ENCODE measurements around the gene GEMIN4. TPM values are rescaled to one million over a fixed set of nuclear protein-coding genes. Genes with fewer than 3 reads are reported as not detected.

Gene GEMIN4
- total RNA-seq, 1 donor: 8.7 TPM

DNA sequence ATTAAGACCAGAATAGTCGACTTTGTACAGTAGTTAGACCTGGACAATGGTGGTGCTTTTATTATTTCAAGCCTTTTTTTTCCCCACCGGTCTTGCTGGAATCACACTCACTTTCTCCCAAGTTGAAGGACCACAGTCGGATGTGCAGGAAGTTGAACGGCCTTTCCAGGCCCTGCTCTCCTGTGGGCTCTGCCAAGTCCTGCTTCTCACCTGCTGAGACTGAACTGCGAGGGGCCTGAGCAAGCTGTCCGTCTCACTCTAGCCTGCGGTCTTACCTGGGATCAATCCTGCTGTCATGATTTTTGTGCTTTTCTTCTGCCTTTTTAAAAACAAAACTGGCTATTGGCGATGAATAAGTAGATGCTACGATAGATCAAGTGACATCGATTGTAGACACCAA lies 18.3 kb downstream of the GEMIN4 start:
- no peaks in the 10 kb centered on the region for H3K27me3 ChIP-seq (ENCODE audit: insufficient read depth, low read length)
- no peak overlapping the region for H2AFZ ChIP-seq (ENCODE audit: low read length)
- peak overlapping the region; percentile 78 for H3K4me3 ChIP-seq (ENCODE audit: insufficient read depth, low read length)

DNA sequence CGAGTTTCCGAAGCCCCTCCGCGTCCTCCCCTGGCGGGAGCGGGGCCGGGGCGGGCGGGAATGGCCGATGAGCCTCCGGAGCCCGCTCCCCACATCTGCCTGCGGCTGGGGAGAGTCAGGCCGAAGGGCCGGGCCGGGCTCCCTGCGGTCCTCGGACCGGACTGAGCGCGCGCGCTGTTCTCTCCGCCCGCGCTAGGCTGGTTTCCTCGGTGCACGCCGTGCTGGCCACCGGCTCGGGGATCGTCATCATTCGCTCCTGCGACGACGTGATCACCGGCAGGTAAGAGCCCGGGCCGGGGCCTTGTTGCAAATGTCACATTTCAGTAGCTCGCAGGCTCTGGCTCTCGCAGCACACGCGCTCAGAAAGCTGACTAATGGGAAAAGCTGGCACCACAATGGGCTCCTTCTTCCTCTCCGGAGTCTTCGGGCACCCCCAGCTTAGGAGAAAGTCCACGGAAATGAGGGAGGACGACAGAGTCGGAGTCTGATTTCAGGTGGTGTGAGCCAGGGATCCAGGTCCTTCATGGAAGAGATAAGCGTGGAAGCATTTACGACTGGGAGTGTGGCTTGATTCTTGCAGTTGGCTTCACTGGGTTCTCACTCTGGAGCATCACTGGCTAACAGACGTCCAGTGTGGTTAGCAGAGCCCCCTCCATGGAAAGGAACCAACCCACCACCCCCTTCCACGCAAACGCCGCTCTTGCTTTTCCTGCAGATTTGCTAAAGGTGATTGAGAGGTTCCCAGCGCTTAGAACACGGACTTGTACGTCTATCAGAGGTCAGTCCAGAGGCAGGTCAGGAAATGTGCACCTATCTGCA lies 19.0 kb downstream of the GEMIN4 start:
- peak; percentile 91 for DNase-seq (ENCODE audit: insufficient read length, low spot score, missing footprints)
- H3K4me3 ChIP-seq (ENCODE audit: insufficient read depth, low read length): peak overlapping the region; percentile 78
- no peak for TF ChIP-seq CTCF (IDR thresholded peaks at IDR 0.05; ENCODE audit: extremely low read depth, low read depth, low read length)
- H4K20me1 ChIP-seq (ENCODE audit: insufficient read depth, low read length): peaks cover 5% of the 10 kb centered on the region
- peak overlapping the region; percentile 75 for H2AFZ ChIP-seq (ENCODE audit: low read length)
- H3K4me2 ChIP-seq (ENCODE audit: insufficient read depth, low read length): peak overlapping the region; percentile 96
- H3K79me2 ChIP-seq (ENCODE audit: insufficient read depth, low read length): peaks cover 57% of the 10 kb centered on the region
- H3K36me3 ChIP-seq (ENCODE audit: insufficient read depth, low read length): peaks cover 27% of the 10 kb centered on the region
- H3K9me3 ChIP-seq (ENCODE audit: low read depth, low read length): no peaks in the 10 kb centered on the region
- H3K27ac ChIP-seq (ENCODE audit: low read depth, low read length): peak overlapping the region; percentile 56
- no peaks in the 10 kb centered on the region for H3K27me3 ChIP-seq (ENCODE audit: insufficient read depth, low read length)
- peaks cover 16% of the 10 kb centered on the region for H3K4me1 ChIP-seq (ENCODE audit: insufficient read depth, low read length)

More for the DNA sequence above, 18.3 kb downstream of the GEMIN4 start:
- peaks cover 16% of the 10 kb centered on the region for H3K4me1 ChIP-seq (ENCODE audit: insufficient read depth, low read length)
- peaks cover 10% of the 10 kb centered on the region for H4K20me1 ChIP-seq (ENCODE audit: insufficient read depth, low read length)
- no peak overlapping the region for H3K27ac ChIP-seq (ENCODE audit: low read depth, low read length)
- peaks cover 33% of the 10 kb centered on the region for H3K36me3 ChIP-seq (ENCODE audit: insufficient read depth, low read length)
- H3K4me2 ChIP-seq (ENCODE audit: insufficient read depth, low read length): peak overlapping the region; percentile 96
- TF ChIP-seq CTCF (IDR thresholded peaks at IDR 0.05; ENCODE audit: extremely low read depth, low read depth, low read length): no peak
- DNase-seq (ENCODE audit: insufficient read length, low spot score, missing footprints): peak; percentile 54
- H3K79me2 ChIP-seq (ENCODE audit: insufficient read depth, low read length): peaks cover 62% of the 10 kb centered on the region
- no peaks in the 10 kb centered on the region for H3K9me3 ChIP-seq (ENCODE audit: low read depth, low read length)

- peak; percentile 98 for DNase-seq (ENCODE audit: insufficient read length, low spot score, missing footprints)
- TF ChIP-seq CTCF (IDR thresholded peaks at IDR 0.05; ENCODE audit: extremely low read depth, low read depth, low read length): no peak
- Histone ChIP-seq H3K27me3 (ENCODE audit: insufficient read depth, low read length) (no peaks in the 10 kb centered on the region), H3K9me3 (ENCODE audit: low read depth, low read length) (no peaks in the 10 kb centered on the region), H2AFZ (ENCODE audit: low read length) (peak within 1 kb of the TSS; percentile 79), H3K27ac (ENCODE audit: low read depth, low read length) (peak within 1 kb of the TSS; percentile 56), H3K79me2 (ENCODE audit: insufficient read depth, low read length) (peaks cover 51% of the 10 kb centered on the region), H3K4me1 (ENCODE audit: insufficient read depth, low read length) (peaks cover 16% of the 10 kb centered on the region), H4K20me1 (ENCODE audit: insufficient read depth, low read length) (peaks cover under 1% of the 10 kb centered on the region), H3K4me2 (ENCODE audit: insufficient read depth, low read length) (peak within 1 kb of the TSS; percentile 96), H3K4me3 (ENCODE audit: insufficient read depth, low read length) (peak within 1 kb of the TSS; percentile 78), H3K36me3 (ENCODE audit: insufficient read depth, low read length) (peaks cover 21% of the 10 kb centered on the region)
Observed at GRCh38 chr17:732067-732901, 19.8 kb downstream of the GEMIN4 start, which contains the start of gene TLCD3A. Gene TLCD3A (plus strand): TSS chr17:732596. CDS start chr17:732648, 52 bp downstream.

Measured in osteoblast (primary cell).